H1 (cell line): ENCODE measurements around the gene NR3C1. TPM values are rescaled to one million over a fixed set of nuclear protein-coding genes. Genes with fewer than 3 reads are reported as not detected.

ENCODE experiments used
- CBX5 ChIP-seq: fragments of 300-800, 300-1000 bp; sonication (generic); IDR thresholded peaks from 2 replicates; pipeline ENCODE4 v1.7.1; 2016; ENCODE audit warnings: antibody characterized with exemption, low read length, low read depth
- RFX5 ChIP-seq: IDR thresholded peaks from 2 replicates; pipeline ENCODE4 v1.6.1; 2011; ENCODE audit warnings: low read depth, low read length, improper control_type of control experiment, borderline replicate concordance
- TBP ChIP-seq: IDR thresholded peaks from 2 replicates; pipeline ENCODE4 v1.6.1; 2011; ENCODE audit warnings: low read depth, low read length, improper control_type of control experiment
- YY1 ChIP-seq: IDR thresholded peaks from 2 replicates; pipeline ENCODE4 v1.6.1; 2011; ENCODE audit warnings: low read depth, mild to moderate bottlenecking, low read length
- polyA plus RNA-seq, 7 experiments: library from polyadenylated mRNA; depleted of rRNA in 3 of 7; stranded (reverse) in 5 of 7; unstranded in 2 of 7; fragments of >200 nt in 5 of 7; fragments of 200-250 nt in 2 of 7; gene quantifications; 1 replicate in 5 of 7; 2 replicates in 1 of 7; 4 replicates in 1 of 7; pipeline versions ENCODE4 v1.2.1 to v1.2.3, GENCODE V29; 2011 to 2013; ENCODE audit warnings: missing spikeins in 2 of 7, mixed read lengths in 2 of 7
- total RNA-seq: library from RNA; stranded (reverse); fragmentation: NEBNext Ultra II Directional; extraction: Animal tissue kit (Norgen Biotek cat#: 25700); gene quantifications from 2 replicates; pipeline ENCODE4 v1.2.1, GENCODE V29; 2021

The NR3C1 gene
- total and polyA plus RNA-seq, 2 of the 8 experiments (the other 6 are each of a cell fraction or from before 2014, with no cell fraction given), result 1.7 to 5.4 TPM

GRCh38 chr5:143352691-143353090 is 50.8 kb downstream of the NR3C1 start (continued):
- TF ChIP-seq TBP (no peak), RFX5 (no peak), CBX5 (no peak), YY1 (no peak)
